GM12874 (cell line): Measurements from ENCODE around the gene PIK3R5.

ENCODE experiments used
- TF ChIP-seq, protein P1 (sequence below): IDR thresholded peaks from 2 replicates; pipeline ENCODE4 v1.5.1; 2011; ENCODE audit warnings: low read depth, mild to moderate bottlenecking, control low read depth, low read length, moderate library complexity; ENCODE audit not compliant: insufficient read depth

The PIK3R5 gene

DNA sequence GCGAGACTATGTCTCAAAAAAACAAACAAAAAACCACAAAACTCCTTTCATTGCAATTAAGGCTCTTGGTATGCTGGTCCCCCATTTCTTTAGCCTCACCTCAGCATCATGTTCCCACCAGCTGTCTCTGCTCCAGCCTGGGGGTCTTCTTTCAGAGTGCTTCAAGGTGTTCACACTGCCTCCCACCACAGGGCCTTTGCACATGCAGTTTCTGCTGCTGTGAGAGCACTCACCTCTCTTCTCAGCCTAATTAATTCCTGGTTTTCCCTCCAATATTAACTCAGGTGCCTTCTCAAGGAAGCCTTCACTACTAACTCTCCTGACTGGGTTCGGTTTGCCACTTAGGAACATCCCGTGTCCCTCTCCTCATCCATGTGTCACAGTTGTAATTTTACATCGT lies 82.2 kb downstream of the PIK3R5 start:
- TF ChIP-seq, protein P1, sequence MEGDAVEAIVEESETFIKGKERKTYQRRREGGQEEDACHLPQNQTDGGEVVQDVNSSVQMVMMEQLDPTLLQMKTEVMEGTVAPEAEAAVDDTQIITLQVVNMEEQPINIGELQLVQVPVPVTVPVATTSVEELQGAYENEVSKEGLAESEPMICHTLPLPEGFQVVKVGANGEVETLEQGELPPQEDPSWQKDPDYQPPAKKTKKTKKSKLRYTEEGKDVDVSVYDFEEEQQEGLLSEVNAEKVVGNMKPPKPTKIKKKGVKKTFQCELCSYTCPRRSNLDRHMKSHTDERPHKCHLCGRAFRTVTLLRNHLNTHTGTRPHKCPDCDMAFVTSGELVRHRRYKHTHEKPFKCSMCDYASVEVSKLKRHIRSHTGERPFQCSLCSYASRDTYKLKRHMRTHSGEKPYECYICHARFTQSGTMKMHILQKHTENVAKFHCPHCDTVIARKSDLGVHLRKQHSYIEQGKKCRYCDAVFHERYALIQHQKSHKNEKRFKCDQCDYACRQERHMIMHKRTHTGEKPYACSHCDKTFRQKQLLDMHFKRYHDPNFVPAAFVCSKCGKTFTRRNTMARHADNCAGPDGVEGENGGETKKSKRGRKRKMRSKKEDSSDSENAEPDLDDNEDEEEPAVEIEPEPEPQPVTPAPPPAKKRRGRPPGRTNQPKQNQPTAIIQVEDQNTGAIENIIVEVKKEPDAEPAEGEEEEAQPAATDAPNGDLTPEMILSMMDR: no peak

DNA sequence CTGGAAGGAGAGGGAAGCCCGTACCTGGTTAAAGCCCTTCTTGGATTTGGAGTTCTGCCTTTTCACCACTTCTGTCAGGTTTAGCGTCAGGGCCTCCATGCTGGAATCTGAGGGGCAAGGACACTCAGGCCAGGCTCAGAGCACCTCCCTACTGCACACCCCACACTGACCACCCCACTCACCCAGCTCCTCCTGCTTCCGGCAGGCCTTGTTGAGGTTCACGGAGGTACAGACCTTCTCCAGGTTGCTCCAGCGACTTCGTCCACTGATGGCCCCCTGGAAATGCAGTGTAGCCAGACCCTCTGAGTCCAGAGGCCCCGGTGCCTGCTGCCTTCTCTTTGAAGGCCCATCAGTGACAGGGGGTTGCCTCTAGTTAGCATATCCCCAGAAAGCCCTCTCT lies 83.9 kb downstream of the PIK3R5 start:
- TF ChIP-seq, protein P1: no peak

DNA sequence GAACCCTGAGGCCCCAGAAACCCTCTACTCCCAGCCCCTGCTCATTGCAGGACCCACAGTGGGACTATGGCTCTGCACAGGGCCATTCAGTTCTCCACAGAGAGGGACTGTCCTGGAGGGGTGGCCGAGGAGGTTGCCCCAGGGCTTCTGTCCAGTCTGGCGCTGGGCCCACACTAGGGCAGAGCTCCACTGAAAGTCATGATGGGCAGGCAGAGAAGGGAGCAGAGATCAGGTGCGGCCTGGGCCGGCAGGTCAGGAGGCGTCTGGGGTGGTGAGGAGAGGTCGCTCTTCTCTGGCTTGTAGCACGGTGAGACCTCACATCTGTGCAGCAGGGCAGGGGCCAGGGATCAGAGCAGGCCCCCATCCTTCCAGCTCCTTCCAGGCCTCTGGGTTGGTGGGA lies 85.0 kb downstream of the PIK3R5 start:
- TF ChIP-seq, protein P1: no peak

DNA sequence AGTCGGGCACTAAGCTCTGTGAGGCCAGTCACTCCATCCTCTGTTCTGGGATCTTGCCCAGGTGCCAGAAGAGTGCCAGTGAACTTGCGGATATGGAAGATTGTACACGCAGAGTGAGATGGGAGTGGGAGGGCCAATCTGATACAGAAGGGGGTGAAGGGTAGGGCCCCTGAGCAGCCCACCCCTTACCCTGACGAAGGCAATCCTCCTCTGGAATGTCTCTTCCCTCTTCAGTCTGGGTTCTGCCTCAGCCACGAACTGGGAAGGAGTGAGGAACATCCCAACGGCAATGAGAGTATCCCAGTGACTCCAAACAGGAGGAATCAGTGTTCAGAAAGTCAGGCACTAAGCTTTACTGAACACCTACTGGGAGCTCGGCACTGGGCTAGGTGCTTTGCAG lies 86.1 kb downstream of the PIK3R5 start:
- TF ChIP-seq, protein P1: no peak

DNA sequence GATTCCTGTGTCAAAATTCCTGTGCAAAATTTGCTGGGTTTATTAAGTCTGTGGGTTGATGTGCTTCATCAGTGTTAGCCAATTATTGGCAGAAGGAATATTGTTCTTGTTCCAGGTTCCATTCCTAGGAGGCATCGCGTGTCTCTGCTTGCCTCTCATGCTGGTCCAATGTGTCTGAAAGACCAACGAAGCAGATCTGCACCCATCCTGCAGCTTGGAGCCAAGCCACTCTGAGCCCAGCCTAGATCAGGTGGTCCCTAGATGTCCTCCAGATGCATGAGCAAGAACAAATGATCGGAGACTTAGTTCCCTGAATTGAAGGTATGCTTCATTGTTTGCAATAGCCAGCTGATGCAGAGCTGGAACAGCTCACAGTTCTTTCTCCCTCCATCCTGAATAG lies 87.5 kb downstream of the PIK3R5 start:
- TF ChIP-seq, protein P1: no peak

DNA sequence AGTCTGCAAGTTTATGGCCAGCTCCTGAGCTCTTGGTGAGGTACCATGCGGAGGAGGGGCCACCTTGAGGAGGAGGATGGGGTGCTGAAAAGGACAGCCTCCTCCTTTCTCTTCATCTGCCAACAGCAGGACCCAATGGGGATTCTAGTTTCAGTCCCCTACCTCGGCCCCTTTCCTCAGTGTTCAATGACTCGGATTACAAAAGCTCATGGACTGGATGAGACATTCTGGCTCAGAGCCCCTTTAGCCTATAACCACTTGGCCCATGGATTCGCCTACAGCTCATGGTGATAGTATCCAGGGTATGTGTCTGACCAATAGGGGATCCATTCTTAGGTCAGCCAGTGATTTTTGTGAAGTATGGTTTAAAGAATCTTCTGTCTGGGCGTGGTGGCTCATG lies 89.5 kb downstream of the PIK3R5 start:
- TF ChIP-seq, protein P1: no peak

DNA sequence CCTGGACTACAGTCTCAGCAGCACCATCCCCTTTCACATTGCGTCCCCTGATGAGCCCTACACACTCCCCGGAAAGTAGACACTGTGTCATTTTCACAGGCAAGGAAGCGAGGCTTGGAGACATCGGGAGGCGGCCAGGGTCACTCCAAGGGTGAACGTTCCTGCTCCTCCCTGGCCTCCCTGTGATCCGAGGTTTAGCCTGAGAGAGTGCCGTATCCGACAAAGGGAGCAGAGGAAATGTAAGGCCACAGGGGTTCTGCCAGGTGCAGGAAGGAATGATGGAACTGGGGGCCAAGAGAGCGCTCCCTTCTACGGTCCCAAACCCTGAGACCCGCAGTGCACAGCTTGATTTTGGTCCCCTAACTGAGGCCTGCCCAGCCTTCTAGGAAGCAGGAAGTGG lies 90.1 kb downstream of the PIK3R5 start:
- TF ChIP-seq, protein P1: no peak
